ENCODE measurements around the gene CACNA1C.

CACNA1C gene

DNA sequence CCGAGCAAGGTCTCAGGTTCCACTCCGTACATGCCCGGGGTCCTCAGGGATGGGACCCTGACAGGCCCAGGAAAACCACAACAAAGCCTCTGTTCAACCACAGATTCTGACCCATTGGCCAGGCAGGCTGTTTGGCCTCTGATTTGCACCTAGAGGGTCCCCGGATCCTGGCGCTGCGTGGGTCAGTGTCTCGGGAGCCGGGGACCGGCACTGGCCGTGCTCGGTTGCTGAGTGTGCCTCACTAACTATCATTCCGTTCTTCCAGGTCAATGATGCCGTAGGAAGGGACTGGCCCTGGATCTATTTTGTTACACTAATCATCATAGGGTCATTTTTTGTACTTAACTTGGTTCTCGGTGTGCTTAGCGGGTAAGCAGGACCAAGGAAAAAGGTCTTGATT lies 451.8 kb downstream of the CACNA1C start:
- DNase-seq (ENCODE audit: low read depth), result no peak
- H3K4me3 ChIP-seq (ENCODE audit: low read depth, low read length), result no peak overlapping the region

DNA sequence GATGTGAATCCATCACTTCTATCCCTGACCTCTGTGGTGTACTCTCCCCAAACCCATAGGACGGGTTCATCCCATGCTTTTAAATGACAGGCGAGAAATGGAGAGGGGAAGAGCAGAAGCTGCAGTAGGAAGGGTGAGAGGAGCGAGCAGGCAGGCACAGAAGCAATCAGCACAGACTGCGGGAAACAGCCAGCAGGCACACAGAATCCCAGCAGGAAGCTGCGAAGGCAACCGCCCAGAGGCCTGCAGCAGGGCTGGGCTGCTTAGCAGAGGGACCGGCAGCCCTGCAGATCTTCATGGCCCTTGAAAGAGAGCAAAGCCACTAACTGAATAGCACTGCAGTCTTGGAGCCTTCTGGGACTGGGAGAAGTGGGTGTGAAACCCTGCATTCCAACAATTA lies 455.0 kb downstream of the CACNA1C start:
- TF ChIP-seq, protein P1, sequence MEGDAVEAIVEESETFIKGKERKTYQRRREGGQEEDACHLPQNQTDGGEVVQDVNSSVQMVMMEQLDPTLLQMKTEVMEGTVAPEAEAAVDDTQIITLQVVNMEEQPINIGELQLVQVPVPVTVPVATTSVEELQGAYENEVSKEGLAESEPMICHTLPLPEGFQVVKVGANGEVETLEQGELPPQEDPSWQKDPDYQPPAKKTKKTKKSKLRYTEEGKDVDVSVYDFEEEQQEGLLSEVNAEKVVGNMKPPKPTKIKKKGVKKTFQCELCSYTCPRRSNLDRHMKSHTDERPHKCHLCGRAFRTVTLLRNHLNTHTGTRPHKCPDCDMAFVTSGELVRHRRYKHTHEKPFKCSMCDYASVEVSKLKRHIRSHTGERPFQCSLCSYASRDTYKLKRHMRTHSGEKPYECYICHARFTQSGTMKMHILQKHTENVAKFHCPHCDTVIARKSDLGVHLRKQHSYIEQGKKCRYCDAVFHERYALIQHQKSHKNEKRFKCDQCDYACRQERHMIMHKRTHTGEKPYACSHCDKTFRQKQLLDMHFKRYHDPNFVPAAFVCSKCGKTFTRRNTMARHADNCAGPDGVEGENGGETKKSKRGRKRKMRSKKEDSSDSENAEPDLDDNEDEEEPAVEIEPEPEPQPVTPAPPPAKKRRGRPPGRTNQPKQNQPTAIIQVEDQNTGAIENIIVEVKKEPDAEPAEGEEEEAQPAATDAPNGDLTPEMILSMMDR (conservative IDR thresholded peaks at IDR 0.05; ENCODE audit: low read depth, low read length), result no peak
- no peak overlapping the region for H3K4me3 ChIP-seq (ENCODE audit: low read depth, low read length)

More for the DNA sequence above, 451.8 kb downstream of the CACNA1C start:
- TF ChIP-seq, protein P1 (conservative IDR thresholded peaks at IDR 0.05; ENCODE audit: low read depth, low read length), result no peak

DNA sequence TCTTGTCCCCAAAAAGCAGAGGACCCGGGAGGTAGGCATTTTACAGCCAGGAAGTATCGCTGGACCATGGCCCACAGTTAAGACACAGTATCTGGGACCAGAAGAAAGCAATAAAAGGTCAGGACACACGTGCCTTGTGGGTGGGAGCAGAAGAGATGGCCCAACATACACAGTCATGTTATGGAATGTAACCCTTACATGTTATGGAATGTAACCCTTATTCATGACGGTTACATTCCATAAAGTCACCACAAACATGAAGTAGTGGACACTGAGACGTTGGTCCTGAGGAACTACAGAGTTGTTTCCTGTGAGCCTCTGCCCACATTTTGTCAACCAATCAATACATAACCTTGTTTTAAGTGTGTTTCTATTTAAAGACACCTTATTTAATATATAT lies 456.4 kb downstream of the CACNA1C start:
- H3K4me3 ChIP-seq (ENCODE audit: low read depth, low read length), result no peak overlapping the region
- TF ChIP-seq, protein P1 (conservative IDR thresholded peaks at IDR 0.05; ENCODE audit: low read depth, low read length), result no peak
- DNase-seq (ENCODE audit: low read depth), result no peak

More for the DNA sequence above, 455.0 kb downstream of the CACNA1C start:
- no peak for DNase-seq (ENCODE audit: low read depth)

DNA sequence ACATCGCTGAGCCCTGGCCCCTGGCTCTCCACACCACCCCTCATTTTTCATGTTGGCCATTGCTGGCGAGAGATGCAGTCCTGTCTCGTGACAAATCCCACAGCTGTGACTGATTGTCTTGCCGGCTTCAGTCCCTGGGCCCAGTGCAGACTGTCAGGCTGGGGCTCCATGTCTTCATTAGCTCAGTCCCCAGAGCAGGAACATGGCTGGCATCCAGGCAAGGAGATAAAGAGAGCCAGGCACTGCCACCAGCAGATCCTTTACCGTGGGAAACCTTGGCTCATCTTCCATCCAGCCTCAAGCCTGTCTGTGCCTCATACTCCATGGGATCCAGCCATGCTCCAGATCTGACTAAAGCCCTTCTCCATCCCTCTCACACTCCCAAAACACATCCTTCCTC lies 457.3 kb downstream of the CACNA1C start:
- no peak overlapping the region for H3K4me3 ChIP-seq (ENCODE audit: low read depth, low read length)
- DNase-seq (ENCODE audit: low read depth), result no peak
- TF ChIP-seq, protein P1 (conservative IDR thresholded peaks at IDR 0.05; ENCODE audit: low read depth, low read length), result no peak

DNA sequence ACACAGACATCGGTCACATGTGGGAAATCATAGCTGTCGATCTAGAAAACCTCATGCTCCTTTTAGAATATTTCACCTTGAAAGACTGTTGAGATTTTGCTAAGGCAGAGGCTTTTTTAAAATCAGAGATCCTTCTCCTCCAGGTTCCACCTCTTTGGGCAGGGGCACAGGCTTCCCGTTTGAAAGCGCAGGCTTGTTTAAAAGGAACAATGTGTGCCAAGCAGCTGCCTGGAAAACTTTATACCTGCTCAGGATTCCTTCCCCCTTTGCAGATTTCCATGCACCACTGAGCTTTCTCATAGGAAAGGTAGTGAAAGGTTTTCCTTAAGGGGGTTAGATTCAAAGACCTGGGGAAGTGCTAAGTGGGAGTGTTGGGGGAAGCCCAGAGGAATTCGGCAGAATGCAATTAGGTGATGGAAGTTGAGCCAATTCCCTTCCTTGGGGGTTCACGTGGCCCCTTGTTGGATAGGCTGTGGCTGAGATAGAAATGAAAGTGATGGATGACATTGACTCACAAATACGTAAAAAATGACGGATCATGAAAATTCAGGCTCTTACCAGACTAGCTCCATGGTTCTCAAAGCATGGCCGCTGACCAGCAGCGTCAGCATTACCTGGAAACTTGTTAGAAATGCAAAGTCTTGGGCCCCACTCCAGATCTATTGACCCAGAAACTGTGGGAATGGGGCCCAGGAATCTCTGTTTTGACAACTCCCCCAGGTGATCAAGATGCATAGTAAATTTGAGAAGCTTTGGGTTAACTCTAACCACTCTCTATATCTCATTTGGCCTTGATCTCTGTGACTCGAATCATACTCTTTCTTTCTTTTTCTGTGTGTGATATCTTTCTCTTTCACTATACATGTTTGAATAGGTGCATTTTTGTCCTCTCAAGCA lies 460.6 kb downstream of the CACNA1C start:
- H3K4me3 ChIP-seq (ENCODE audit: low read depth, low read length), result no peak overlapping the region
- DNase-seq (ENCODE audit: low read depth), result no peak
- TF ChIP-seq, protein P1 (conservative IDR thresholded peaks at IDR 0.05; ENCODE audit: low read depth, low read length), result no peak

DNA sequence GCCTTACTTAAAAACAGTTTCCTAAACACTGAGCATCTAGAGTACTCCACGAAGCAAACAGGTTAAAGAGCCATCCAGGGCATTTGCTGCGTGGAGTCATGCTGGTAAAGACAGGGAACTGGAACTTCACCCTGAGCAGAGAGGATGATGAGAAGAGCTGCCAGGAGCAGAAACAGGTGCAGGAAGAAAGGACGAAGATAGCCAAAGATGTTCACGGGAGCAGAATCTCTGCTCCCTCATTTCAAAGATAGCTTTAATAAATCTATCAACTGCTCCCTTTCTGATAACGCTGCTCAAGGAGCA lies 461.2 kb downstream of the CACNA1C start:
- TF ChIP-seq, protein P1 (conservative IDR thresholded peaks at IDR 0.05; ENCODE audit: low read depth, low read length), result no peak
- no peak overlapping the region for H3K4me3 ChIP-seq (ENCODE audit: low read depth, low read length)
- DNase-seq (ENCODE audit: low read depth), result no peak

DNA sequence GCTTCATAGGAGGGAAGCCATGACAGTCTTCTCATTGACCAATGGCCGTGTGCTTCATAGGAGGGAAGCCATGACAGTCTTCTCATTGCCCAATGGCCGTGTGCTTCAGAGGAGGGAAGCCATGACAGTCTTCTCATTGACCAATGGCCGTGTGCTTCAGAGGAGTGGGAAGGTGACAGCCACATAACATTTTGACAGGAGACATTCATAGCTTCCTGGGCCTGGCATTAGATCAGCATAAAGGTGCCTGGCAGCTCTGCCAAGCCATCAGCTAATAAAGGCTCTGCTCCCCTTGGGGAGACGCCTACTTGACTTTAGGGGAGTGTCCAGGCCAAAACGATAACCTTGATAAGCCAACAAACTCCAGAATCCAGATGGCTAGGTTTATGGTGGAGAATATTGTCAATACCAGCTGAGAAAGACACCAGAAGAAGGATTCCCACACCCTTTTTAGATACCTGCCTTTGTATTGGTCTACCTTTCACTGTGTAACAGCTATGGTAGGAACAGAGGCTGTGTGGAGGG lies 468.0 kb downstream of the CACNA1C start:
- TF ChIP-seq, protein P1 (conservative IDR thresholded peaks at IDR 0.05; ENCODE audit: low read depth, low read length), result no peak
- H3K4me3 ChIP-seq (ENCODE audit: low read depth, low read length), result no peak overlapping the region
- DNase-seq (ENCODE audit: low read depth), result no peak

All from choroid plexus epithelial cell (primary cell).